Stimulated activated CD4-positive, alpha-beta T cell treated with anti-CD3 and anti-CD28 coated beads, Interleukin-12 subunit alpha, Interleukin-12 subunit beta, amount 100 ng/mL, for 24 hours (primary cell): ENCODE results near the gene DPEP2.
"Not testable (repeated sequence)": the region's sequence is repeated elsewhere in the genome, so short reads cannot be mapped to it uniquely, and the experiment has no call there.

ENCODE experiments used
- DNase-seq, 2 experiments: peaks; one replicate each; pipeline ENCODE4 v3.0.0-alpha.2; 2020; ENCODE audit warnings: low read depth in 2 of 2

The DPEP2 gene

DNA sequence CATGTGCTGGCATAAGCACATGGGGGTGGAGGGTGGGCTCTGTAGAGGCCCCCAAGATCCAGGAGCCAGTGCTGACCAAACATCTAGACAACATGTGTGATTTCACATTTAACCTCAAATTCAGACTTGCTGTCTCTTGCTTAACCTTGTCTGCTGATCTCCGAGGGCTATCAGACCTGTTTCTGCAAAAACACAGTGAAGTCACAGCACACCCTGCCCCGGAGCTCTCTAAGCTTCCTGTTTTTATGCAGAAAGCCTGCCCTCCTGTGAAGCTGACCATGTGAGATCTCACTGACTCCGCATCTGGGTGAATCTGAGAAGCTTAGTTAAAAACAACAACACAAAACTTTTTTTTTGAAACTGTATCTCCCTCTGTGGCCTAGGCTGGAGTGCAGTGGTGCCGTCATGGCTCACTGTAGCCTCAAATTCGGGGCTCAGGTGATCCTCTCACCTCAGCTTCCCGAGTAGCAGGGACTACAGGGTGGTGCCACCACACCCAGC lies 6.6 kb upstream of the DPEP2 start:
- DNase-seq: no peak

DNA sequence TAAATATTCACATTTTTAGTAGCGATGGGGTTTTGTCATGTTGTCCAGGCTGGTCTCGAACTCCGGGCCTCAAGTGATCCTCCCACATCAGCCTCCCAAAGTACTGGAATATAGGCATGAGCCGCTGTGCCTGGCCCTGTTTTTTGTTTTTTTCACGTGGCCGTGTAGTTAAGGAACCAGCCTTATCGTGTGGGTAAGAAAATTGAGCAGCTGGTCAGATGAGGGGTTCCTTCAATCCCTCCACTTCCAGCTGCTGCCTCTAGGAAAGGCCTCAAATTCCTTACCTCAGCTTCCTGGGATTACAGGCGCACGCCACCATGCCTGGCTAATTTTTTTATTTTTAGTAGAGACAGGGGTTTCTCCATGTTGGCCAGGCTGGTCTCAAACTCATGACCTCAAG lies 5.9 kb upstream of the DPEP2 start:
- DNase-seq: no peak

DNA sequence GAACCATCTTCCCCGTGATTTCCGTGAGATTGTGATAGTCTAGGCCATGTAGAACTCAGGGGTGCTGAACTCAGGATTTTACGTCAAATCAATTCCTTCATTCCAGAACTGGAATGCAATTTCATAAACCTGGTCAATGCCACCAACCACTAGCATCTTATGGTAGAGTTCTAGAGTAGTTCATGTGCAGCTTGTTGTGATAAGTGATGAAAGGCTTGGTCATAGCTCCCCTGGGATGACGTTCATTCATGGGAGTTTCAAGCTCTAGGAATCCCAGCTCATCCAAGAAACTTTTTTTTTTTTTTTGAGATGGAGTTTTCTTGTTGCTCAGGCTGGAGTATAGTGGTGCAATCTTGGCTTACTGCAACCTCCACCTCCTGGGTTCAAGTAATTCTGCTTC lies 3.7 kb upstream of the DPEP2 start:
- DNase-seq: no peak

DNA sequence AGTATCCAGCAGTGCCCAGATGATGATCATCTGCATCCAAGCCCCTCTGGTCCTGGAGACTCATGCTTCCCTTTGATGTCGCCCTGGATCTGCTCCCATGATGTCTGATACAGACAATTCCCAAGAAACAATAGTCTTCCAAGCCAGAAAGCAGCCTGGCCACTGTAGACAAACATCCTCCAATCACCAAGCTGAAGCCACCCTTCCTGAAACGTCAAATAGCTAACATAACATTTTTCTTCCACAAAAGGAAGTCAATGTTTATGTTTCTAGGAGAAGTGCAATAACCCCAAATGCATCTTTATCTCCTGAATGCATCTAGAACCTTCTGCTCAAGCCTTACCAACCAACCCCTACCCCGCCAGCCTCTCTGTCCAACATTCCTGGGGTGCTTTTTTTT lies 1.2 kb upstream of the DPEP2 start:
- no peak for DNase-seq

DNA sequence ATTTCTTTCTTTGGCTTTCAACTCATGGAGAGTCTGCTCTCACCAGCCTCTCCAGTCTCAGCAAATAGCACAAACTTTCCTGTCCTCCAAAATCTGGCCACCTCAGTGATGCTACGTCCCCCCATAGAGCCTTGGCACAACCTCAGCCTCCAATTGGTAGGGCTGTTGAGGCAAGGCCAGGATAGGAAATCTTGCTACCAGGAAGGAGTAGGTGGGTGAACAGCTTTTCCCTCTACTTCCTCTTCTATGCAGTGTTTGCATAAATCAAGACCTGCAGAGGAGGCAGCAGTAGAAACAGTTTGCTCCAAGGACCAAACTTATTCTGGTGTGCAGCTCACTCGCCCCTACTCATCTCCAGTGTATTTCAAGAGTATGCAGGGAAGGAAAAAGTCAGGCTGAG lies 701 bp upstream of the DPEP2 start:
- DNase-seq: no peak

DNA sequence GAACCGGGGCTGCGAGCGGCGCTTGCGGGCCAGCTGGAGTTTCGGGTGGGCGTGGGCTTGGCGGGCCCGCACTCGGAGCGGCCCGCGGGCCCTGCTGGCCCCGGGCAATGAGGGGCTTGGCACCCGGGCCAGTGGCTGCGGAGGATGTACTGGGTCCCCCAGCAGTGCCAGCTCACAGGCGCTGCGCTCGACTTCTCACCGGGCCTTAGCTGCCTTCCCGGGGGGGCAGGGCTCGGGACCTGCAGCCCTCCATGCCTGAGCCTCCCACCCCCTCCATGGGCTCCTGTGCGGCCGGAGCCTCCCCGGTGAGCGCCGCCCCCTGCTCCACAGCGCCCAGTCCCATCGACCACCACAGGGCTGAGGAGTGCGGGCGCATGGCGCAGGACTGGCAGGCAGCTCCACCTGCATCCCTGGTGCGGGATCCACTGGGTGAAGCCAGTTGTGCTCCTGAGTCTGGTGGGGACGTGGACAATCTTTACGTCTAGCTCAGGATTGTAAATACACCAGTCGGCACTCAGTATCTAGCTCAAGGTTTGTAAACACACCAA lies 979 bp downstream of the DPEP2 start:
- DNase-seq: not testable (repeated sequence)

DNA sequence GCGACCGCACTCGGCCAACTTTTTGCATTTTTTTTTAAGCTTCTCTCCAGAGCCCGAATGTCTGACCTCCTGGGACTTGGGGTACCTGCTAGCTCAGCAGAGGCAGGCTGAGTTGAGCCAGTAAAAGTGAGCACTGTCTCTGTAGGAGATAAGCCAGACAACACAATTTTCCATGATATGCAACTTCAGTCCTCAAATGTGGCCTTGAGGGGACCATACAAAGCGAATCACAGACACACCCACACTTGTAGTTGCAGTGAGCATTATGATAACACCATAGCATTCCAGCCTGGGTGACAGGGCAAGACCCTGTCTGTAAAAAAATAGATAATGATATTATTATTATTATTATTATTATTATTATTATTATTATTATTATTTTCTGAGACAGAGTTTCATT lies 2.6 kb downstream of the DPEP2 start:
- DNase-seq: no peak

DNA sequence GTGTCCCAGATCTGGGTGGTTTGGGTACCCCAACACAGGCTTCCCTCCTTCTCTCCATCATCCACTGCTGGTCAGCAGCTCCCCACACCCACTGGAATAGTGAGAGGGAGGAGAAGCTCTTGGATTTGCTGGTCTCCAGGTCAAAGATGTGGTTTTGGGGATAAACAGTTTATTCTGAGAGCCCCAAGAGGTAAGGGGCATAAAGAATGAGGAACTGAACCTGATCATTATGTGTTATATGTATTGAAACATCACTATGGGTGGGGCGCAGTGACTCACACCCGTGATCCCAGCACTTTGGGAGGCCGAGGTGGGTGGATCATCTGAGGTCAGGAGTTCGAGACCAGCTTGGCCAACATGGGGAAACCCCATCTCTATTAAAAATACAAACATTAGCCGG lies 3.9 kb downstream of the DPEP2 start:
- DNase-seq: peak in 1 of 2 experiments; percentile 22

DNA sequence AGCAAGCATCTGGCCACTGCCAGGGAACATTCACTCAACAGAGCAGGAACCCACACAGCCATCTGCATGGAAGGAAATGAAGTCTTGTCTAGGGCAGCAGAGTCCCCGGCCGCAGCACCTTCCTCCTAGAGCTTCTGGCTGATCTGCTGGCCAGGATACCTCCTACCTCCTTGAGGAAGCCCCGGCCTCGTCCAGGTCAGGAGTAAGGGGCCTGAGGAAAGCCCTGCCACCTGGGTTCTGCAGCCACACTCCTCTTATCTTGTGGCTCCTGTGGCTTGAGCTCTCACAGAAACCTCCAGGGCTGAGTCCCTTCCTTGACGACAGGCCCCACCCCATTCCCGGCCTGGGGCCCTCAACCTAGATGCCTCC lies 5.3 kb downstream of the DPEP2 start:
- DNase-seq: not testable (repeated sequence)

DNA sequence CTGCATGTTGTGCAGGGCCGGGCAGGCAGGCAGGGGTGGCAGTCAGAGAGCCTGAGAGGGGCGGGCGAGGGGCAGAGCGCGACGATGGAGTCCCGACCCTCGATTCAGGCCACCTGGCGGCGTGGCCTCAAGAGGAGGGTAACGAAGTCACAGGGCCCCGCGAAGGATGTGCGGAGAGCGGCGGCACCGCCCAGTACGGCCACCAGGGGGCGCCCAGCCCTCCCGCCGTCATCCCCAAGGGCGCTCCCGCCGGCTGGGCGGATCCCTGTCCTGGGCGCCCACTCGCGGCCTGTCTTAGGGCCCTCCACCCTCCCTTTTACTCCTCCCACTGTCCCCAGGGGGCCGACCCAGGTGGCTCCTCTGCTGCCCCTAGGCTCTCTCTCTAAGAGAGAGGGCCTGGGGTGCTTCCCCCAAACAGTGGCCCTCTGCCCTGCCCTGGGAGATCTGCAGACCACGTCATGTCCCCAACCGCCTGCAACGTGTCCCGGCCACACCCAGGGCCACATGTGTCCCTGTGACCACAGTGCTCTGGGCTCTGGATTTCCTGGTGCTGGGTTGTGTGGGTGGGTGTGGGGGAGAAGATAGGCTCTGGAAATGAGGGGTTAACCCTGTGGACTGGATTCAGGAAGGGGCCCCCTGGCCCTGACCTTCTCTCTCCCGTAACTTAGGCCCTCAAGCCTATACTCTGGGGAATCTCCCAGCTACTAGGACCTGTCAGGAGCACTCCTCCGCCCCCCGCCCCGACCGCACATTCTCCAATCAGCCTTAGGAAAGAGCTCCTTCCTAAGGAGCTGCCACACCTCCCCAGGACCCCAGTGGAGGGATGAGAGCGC lies 5.9 kb downstream of the DPEP2 start:
- DNase-seq: peak; percentile 69 to 77

DNA sequence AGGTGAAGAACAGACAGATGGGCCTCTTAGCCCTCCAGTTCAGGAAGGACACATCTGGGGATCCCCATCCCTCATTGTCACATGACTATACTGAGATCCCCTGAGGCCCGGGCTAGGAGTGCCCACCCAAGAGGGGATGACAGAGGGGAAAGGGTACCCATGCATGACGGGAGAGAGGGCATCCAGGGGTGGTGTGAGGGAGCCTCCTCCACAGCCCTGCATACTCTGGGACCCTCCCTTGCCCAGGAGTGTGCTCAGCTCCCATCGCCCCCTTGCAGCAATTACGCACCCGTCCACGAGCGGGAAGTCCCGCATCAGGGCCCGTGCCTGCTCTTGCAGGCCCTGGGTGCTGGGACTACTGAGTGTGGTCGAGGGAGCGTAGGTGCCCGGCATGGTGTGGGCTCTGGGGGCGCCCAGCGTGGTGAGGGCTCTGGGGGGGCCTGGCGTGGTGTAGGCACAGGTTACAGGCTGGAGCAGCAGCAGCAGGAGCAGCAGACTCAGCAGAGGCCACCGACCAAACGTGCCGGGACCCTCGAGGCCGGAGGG lies 6.5 kb downstream of the DPEP2 start:
- no peak for DNase-seq

DNA sequence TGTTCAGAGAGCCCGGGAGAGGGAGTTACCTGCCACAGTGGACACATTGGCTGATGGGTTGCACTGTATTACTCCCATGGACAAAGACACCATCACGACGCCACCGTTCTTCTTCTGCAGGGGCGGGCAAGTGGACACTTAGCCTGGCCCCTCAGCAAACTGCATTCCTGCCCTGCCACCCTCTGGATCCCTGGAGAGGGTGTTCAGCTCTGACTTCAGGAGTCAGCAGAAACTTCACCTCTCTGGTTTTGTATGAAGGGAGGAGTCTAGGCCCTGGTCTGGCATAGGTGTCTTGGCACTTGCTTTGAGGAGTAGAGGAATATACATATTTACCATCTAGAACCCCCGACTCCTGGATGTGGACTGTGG lies 9.3 kb downstream of the DPEP2 start:
- DNase-seq: no peak

DNA sequence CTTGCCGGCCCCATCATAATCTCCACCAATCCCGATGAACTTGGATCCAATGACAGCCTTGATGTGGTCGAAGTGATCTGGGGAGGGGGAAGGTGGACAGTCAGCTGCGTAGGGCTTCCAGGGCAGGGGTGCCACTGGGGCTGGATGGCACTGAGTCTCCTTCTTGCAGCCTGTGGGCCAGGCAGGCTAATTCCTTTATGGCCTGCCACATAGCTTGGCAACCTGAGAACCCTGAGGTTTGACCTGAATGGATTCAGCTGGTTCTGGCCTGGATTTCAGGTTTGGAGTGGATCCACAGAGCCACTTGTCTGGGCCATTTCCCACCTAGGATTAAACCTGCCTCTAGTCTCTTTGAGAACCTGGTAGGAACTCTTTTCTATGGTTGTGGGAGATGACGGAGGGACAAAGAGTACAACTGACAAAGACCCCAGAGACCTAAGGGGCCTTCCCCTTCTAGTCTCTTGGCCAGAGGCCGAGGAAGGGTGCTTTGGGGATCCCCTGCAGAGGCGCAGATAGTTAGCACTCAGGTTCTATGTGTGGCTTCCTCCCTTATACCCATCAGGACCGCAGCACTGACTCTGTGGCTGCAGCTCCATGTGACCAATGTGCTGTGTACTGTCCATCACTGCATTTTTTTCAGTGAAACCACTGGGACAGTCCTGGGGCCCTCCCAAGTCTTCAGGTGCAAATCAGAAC lies 9.8 kb downstream of the DPEP2 start:
- no peak for DNase-seq

DNA sequence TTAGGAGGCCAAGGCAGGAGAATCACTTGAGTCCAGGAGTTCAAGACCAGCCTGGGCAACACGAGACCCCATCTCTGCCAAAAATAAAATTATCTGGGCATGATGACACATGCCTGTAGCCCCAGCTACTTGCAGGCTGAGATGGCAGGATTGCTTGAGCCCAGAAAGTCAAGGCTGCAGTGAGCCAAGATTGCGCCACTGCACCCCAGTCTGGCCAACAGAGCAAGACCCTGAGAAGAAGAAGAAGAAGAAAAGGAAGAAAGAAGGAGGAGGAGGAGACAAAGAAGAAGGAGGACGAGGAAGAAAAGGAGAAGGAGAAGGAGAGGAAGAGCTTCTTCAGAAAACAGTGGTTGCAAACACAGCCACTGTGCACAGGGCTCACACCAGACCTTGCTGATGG lies 10.6 kb downstream of the DPEP2 start:
- DNase-seq: no peak

DNA sequence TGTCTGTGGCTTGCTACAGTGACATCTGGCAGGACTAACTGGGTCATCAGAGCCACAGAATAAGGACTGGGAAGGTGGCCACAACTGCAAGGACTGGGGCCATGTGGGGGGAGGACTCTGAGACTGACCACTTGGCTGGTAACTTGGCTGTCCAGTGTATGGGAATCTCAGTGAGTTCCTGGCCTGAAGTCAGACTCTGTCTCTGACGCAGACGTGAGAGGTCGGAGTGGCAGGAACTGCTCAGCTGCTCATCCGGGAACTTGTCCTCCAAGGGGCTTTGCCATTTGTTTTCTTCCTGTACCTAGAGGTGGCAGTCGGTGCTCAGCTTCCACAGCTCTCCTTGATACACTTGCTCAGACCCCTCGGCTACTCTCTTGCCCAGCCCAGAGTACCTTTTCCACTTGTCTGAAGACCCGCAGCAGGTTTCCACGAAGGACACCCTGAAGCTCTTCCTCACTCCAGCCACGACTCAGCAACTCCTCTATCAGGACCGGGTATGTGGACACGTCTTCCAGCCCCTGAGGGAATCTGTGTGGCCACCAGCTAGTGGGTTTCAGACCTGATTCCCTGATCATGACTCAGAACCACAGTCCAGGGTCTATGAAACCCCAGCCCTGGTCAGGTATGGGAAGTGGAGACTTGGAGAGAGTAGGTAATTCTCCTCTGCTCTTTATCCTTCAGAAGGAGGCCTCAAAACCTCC lies 11.7 kb downstream of the DPEP2 start:
- DNase-seq: no peak

DNA sequence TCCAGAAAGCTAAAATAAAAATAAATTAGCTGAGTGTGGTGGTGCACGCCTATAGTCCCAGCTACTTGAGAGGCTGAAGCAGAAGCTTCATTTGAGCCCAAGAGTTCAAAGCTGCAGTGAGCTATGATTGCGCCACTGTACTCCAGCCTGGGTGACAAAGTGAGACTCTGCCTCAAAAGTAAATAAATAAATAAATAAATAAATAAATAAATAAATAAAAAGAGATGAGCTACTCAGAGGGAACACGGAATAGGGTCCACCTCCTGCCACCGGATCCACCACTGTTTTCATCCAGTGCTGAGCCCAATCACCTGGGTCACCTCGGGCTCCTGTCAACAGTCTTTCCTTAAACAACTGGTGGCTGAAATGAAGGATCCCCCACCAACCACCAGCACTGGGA lies 12.3 kb downstream of the DPEP2 start:
- DNase-seq: no peak

DNA sequence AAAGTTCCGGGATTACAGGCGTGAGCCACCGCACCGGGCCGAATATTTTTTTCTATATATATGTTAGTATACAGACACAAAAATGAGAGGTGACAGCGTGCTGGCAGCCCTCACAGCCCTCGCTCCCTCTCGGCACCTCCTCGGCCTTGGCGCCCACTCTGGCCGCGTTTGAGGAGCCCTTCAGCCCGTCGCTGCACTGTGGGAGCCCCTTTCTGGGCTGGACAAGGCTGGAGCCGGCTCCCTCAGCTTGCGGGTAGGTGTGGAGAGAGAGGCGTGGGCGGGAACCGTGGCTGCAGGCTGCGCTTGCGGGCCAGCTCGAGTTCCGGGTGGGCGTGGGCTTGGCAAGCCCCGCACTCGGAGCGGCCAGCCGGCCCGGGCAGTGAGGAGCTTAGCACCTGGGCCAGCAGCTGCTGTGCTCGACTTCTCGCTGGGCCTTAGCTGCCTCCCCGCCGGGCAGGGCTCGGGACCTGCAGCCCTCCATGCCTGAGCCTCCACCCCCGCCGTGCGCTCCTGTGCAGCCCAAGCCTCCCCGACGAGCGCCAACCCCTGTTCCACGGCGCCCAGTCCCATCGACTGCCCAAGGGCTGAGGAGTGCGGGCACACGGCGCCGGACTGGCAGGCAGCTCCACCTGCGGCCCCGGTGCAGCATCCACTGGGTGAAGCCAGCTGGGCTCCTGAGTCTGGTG lies 17.1 kb downstream of the DPEP2 start:
- no peak for DNase-seq

DNA sequence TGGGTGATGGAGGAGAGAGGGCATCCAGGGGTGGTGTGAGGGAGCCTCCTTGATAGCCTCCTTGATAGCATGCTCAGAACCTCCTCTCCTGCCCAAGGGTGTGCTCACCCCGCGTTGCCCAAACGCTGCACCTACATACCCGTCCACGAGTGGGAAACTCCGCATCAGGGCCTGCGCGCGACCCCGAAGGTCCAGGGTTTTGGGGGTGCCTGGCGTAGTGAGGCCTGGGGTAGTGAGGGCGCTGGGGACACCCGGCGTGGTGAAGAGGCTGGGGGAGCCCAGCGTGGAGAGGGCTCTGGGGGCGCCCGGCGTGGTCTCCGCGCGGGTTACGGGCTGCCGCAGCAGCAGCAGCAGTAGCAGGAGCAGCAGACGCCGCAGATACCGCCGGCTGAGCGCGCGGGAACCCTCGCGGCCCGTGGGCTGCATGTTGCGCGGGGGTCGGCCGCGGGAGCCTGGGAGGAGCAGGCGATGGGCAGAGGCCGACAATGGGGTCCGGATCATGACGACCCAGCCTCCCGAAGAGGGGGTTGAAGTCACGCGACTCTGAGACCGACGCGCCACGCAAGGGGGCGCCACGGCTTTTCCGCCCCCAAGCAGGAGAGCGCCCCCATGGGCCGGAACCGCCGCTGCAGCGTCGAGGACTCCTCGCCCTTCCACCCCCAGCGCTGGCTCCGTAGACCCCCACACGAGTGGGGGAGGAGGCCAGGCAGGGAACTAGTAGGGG lies 19.2 kb downstream of the DPEP2 start, which contains the start of gene DPEP3:
TSS of gene DPEP3 (minus strand) at position 545 of the 724 bp plus-strand sequence. CDS start at position 426, 119 bp downstream.
- DNase-seq: no peak

DNA sequence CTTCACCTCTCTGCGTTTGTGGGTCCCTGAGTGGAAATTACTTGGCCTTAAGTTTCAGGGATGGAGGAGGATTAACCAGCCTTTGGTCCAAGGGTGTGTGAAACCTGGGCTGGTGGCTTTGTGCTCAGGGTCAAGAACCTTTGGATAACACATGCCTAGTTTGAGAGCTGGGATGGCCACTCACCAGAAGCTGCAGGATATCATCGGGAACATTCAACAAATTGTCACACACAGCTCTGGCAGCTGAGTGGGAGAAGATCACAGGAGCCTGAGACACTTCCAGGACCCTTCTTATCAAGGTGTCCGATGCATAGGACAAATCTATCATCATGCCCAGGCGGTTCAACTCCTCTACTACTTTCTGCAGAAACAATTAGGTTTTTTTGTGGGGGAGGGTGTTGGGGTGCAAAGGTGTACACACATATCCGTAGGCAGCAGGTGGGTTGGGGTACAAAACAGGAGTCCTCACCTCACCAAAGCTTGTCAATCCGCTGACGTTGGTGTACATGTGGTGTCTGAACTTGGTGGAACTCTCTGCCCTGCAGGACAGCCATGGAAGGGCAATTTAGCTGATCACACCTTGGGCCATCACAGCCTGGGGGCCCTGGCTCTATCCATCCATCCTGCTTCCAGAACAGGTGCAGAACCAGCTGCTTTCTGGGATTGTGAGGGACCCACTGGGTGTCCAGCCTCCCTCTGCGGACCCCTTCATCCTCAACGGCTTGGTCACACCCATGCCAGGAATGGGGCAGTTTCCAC lies 21.6 kb downstream of the DPEP2 start:
- DNase-seq: no peak

DNA sequence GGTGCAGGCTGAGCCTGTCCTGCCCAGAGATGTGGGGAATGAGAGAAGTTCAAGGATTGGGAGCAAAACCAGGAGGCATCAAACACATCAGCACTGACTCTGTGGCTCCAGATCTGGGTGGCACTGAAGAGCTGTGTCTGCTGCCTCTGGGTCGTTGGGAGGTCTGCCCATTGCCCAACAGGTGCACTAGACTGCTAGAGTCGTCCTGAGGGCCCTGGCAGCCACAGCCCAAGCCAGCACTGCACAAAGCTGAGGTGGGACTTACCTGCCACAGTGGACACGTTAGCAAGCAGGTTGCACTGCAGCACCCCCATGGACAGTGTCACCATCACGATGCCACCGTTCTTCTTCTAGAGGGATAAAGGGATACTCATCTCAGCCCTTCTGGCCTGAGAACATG lies 22.3 kb downstream of the DPEP2 start:
- no peak for DNase-seq
